GM19438 (cell line): ENCODE data around the gene HMHB1.
"Not testable (repeated sequence)": the region's sequence is repeated elsewhere in the genome, so short reads cannot be mapped to it uniquely, and the experiment has no call there.

Experiments used
- ATAC-seq: cut with Tn5 transposase; IDR thresholded peaks from one replicate; pipeline ENCODE4 v1.9.1; 2021; ENCODE audit warnings: low read depth; ENCODE audit not compliant: unreplicated experiment

Gene HMHB1

GRCh38 chr5:143800715-143801114 is 11.2 kb upstream of the HMHB1 start:
- no peak for ATAC-seq

GRCh38 chr5:143801252-143801939 is 10.6 kb upstream of the HMHB1 start:
- ATAC-seq = no peak

- ATAC-seq = no peak
Observed at GRCh38 chr5:143805861-143806260, 6.1 kb upstream of the HMHB1 start.

GRCh38 chr5:143806579-143806978 is 5.4 kb upstream of the HMHB1 start:
- ATAC-seq = no peak

GRCh38 chr5:143807401-143807800 is 4.6 kb upstream of the HMHB1 start:
- no peak for ATAC-seq

- not testable (repeated sequence) for ATAC-seq
Observed at GRCh38 chr5:143816370-143816769, 4.4 kb downstream of the HMHB1 start.

GRCh38 chr5:143819716-143820115 is 7.8 kb downstream of the HMHB1 start:
- ATAC-seq = no peak

- no peak for ATAC-seq
Observed at GRCh38 chr5:143820451-143820850, 8.5 kb downstream of the HMHB1 start.

- ATAC-seq = peak; percentile 80
Observed at GRCh38 chr5:143824851-143825720, 13.1 kb downstream of the HMHB1 start.

- peak; percentile 65 for ATAC-seq
Observed at GRCh38 chr5:143826951-143827444, 15.0 kb downstream of the HMHB1 start.

- ATAC-seq = no peak
Observed at GRCh38 chr5:143828710-143829109, 16.7 kb downstream of the HMHB1 start.

GRCh38 chr5:143833177-143833576 is 21.2 kb downstream of the HMHB1 start:
- no peak for ATAC-seq

GRCh38 chr5:143835251-143835650 is 23.3 kb downstream of the HMHB1 start:
- ATAC-seq = no peak

- ATAC-seq = no peak
Observed at GRCh38 chr5:143836161-143836725, 24.3 kb downstream of the HMHB1 start.

GRCh38 chr5:143837306-143837848 is 25.4 kb downstream of the HMHB1 start:
- no peak for ATAC-seq

- ATAC-seq = no peak
Observed at GRCh38 chr5:143841446-143841845, 29.5 kb downstream of the HMHB1 start.

GRCh38 chr5:143842920-143843319 is 31.0 kb downstream of the HMHB1 start:
- ATAC-seq = no peak

GRCh38 chr5:143843461-143843860 is 31.5 kb downstream of the HMHB1 start:
- ATAC-seq = no peak

- no peak for ATAC-seq
Observed at GRCh38 chr5:143850050-143850683, 38.2 kb downstream of the HMHB1 start.

- ATAC-seq = no peak
Observed at GRCh38 chr5:143851383-143851782, 39.4 kb downstream of the HMHB1 start.

GRCh38 chr5:143860211-143860610 is 48.2 kb downstream of the HMHB1 start:
- no peak for ATAC-seq
